Neuronal stem cell (in vitro differentiated cells): ENCODE results near the gene GRWD1.

ENCODE experiments used
- DNase-seq: peaks from one replicate; pipeline ENCODE4 v3.0.0-alpha.2; 2013; ENCODE audit warnings: low spot score
- H2AFZ ChIP-seq: one replicate; pipeline ENCODE4 v1.6.1; 2013; ENCODE audit warnings: mild to moderate bottlenecking, low read length, inconsistent platforms
- H2AK5ac ChIP-seq: 2 replicates; pipeline ENCODE4 v1.6.1; 2013; ENCODE audit warnings: low read depth, mild to moderate bottlenecking, inconsistent platforms, low read length, moderate library complexity, mixed read lengths
- H2BK120ac ChIP-seq: 2 replicates; pipeline ENCODE4 v1.6.1; 2013; ENCODE audit warnings: low read depth, mild to moderate bottlenecking, inconsistent platforms, low read length, moderate library complexity, mixed read lengths
- H2BK12ac ChIP-seq: one replicate; pipeline ENCODE4 v1.6.1; 2013; ENCODE audit warnings: low read length, inconsistent platforms
- H2BK15ac ChIP-seq: 2 replicates; pipeline ENCODE4 v1.6.1; 2013; ENCODE audit warnings: mild to moderate bottlenecking, low read length, inconsistent platforms, mixed read lengths
- H2BK5ac ChIP-seq: one replicate; pipeline ENCODE4 v1.6.1; 2013; ENCODE audit warnings: inconsistent platforms, mild to moderate bottlenecking, low read length, moderate library complexity
- H3K14ac ChIP-seq: one replicate; pipeline ENCODE4 v1.6.1; 2013; ENCODE audit warnings: low read length, inconsistent platforms
- H3K18ac ChIP-seq: 2 replicates; pipeline ENCODE4 v1.6.1; 2013; ENCODE audit warnings: low read length, inconsistent platforms
- H3K23ac ChIP-seq: 2 replicates; pipeline ENCODE4 v1.6.1; 2013; ENCODE audit warnings: low read depth, mild to moderate bottlenecking, mixed read lengths, low read length, inconsistent platforms; ENCODE audit not compliant: poor library complexity
- H3K27ac ChIP-seq: replicated peaks from 3 replicates; pipeline ENCODE4 v1.5.1; 2013; ENCODE audit warnings: low read length, inconsistent platforms
- H3K27me3 ChIP-seq, 3 experiments: 2 replicates each; pipeline ENCODE4 v1.6.1; 2013; ENCODE audit warnings: low read length in 3 of 3, mild to moderate bottlenecking in 2 of 3, inconsistent platforms in 1 of 3, low read depth in 1 of 3, mixed read lengths in 1 of 3, moderate library complexity in 1 of 3; ENCODE audit not compliant: control insufficient read depth in 3 of 3, insufficient read depth in 3 of 3
- H3K36me3 ChIP-seq, 2 donors: replicated peaks in 1 of 2; 2 replicates each; pipeline ENCODE4 v1.6.1; 2013; ENCODE audit warnings: low read length in 2 of 2; ENCODE audit not compliant: control insufficient read depth in 2 of 2, insufficient read depth in 2 of 2
- H3K4ac ChIP-seq: 2 replicates; pipeline ENCODE4 v1.6.1; 2013; ENCODE audit warnings: inconsistent platforms, mild to moderate bottlenecking, low read length, moderate library complexity
- H3K4me1 ChIP-seq, 2 donors: 1 replicate in 1 of 2; 2 replicates in 1 of 2; pipeline ENCODE4 v1.6.1; 2013; ENCODE audit warnings: low read length in 2 of 2, low read depth in 1 of 2; ENCODE audit not compliant: control insufficient read depth in 2 of 2, insufficient read depth in 1 of 2
- H3K4me2 ChIP-seq: one replicate; pipeline ENCODE4 v1.6.1; 2013; ENCODE audit warnings: mild to moderate bottlenecking, low read length, inconsistent platforms; ENCODE audit not compliant: insufficient read depth, poor library complexity, severe bottlenecking
- H3K4me3 ChIP-seq, 2 donors: 2 replicates each; pipeline ENCODE4 v1.5.1; 2013; ENCODE audit warnings: low read length in 2 of 2, mild to moderate bottlenecking in 2 of 2, inconsistent platforms in 1 of 2, moderate library complexity in 1 of 2
- H3K79me1 ChIP-seq: one replicate; pipeline ENCODE4 v1.6.1; 2013; ENCODE audit warnings: low read depth, mild to moderate bottlenecking, inconsistent platforms, low read length, moderate library complexity
- H3K9ac ChIP-seq: one replicate; pipeline ENCODE4 v1.6.1; 2013; ENCODE audit warnings: mild to moderate bottlenecking, low read depth, low read length, inconsistent platforms; ENCODE audit not compliant: poor library complexity
- H3K9me3 ChIP-seq, 2 donors: replicated peaks in 1 of 2; 2 replicates each; pipeline versions ENCODE3 to v1.6.1; 2013; ENCODE audit warnings: low read length in 2 of 2, mild to moderate bottlenecking in 2 of 2, inconsistent platforms in 1 of 2, low read depth in 1 of 2, mixed read lengths in 1 of 2, moderate library complexity in 1 of 2; ENCODE audit not compliant: control insufficient read depth in 2 of 2, insufficient read depth in 1 of 2
- H4K8ac ChIP-seq: one replicate; pipeline ENCODE4 v1.6.1; 2013; ENCODE audit warnings: low read depth, mild to moderate bottlenecking, inconsistent platforms, low read length, moderate library complexity
- H4K91ac ChIP-seq: one replicate; pipeline ENCODE4 v1.6.1; 2013; ENCODE audit warnings: low read length, low read depth, mild to moderate bottlenecking, inconsistent platforms; ENCODE audit not compliant: poor library complexity
- WGBS, 2 donors: extraction: QIAGEN DNeasy Blood & Tissue Kit; methylation state at CpG; one replicate each; pipeline ENCODE4 v1.1.7; 2013; ENCODE audit warnings: missing lambda C conversion rate in 2 of 2, mixed read lengths in 1 of 2; ENCODE audit not compliant: insufficient read length in 2 of 2, insufficient replicate concordance in 1 of 2; ENCODE audit errors: extremely low coverage in 2 of 2; 5-methylcytosine and 5-hydroxymethylcytosine counted together

Gene GRWD1

GRCh38 chr19:48452289-48453190 lies 6.8 kb downstream of the GRWD1 start:
- Histone ChIP-seq H3K27ac (no peak overlapping the region), H3K27me3 (no peaks in the 10 kb centered on the region), H3K4me1 (no peaks in the 10 kb centered on the region), H3K79me1 (peaks cover 3% of the 10 kb centered on the region), H4K8ac (no peak overlapping the region), H2BK15ac (no peak overlapping the region), H4K91ac (no peak overlapping the region), H3K9me3 (no peaks in the 10 kb centered on the region), H2BK120ac (no peak overlapping the region), H3K9ac (no peak overlapping the region), H3K4me3 (no peak overlapping the region), H3K18ac (no peak overlapping the region), H2AK5ac (no peak overlapping the region), H2BK12ac (no peak overlapping the region), H3K14ac (no peak overlapping the region), H2AFZ (no peak overlapping the region), H2BK5ac (no peak overlapping the region), H3K4me2 (no peak overlapping the region), H3K23ac (no peak overlapping the region), H3K4ac (no peak overlapping the region), H3K36me3 (peaks cover 46 to 95% of the 10 kb centered on the region in 2 donors)
- WGBS, 2 donors = no CpG with 5 or more reads among the region's 33 CpGs
- DNase-seq = no peak

- no peak overlapping the region for H4K91ac ChIP-seq
- H3K18ac ChIP-seq = no peak overlapping the region
- H3K27ac ChIP-seq = no peak overlapping the region
- DNase-seq = no peak
- no peak overlapping the region for H2BK120ac ChIP-seq
- H3K9ac ChIP-seq = peak overlapping the region; percentile 72
- H2AK5ac ChIP-seq = no peak overlapping the region
- H3K36me3 ChIP-seq = peaks cover 40 to 83% of the 10 kb centered on the region in 2 donors
- no peak overlapping the region for H2BK12ac ChIP-seq
- no peak overlapping the region for H3K4me3 ChIP-seq
- H3K4ac ChIP-seq = no peak overlapping the region
- no peak overlapping the region for H2BK15ac ChIP-seq
- H3K23ac ChIP-seq = no peak overlapping the region
- H3K4me1 ChIP-seq = no peaks in the 10 kb centered on the region
- H3K27me3 ChIP-seq = no peaks in the 10 kb centered on the region
- no peak overlapping the region for H2BK5ac ChIP-seq
- H4K8ac ChIP-seq = no peak overlapping the region
- WGBS, 2 donors = 100% methylated on average over 1 of the region's 22 CpGs; no CpG with 5 or more reads in 1 of the 2 donors
- no peaks in the 10 kb centered on the region for H3K9me3 ChIP-seq
- H3K4me2 ChIP-seq = no peak overlapping the region
- peaks cover 3% of the 10 kb centered on the region for H3K79me1 ChIP-seq
- H2AFZ ChIP-seq = no peak overlapping the region
- no peak overlapping the region for H3K14ac ChIP-seq
These were observed 8.5 kb downstream of the GRWD1 start for GRCh38 chr19:48454150-48454730.

- H2AFZ ChIP-seq = no peak within 1 kb of the TSS
- H2BK5ac ChIP-seq = peak within 1 kb of the TSS; percentile 57
- no peak within 1 kb of the TSS for H3K27ac ChIP-seq
- H4K91ac ChIP-seq = no peak within 1 kb of the TSS
- H3K23ac ChIP-seq = no peak within 1 kb of the TSS
- peak within 1 kb of the TSS; percentile 72 for H3K9ac ChIP-seq
- H3K36me3 ChIP-seq = peaks cover 36 to 74% of the 10 kb centered on the region in 2 donors
- no peaks in the 10 kb centered on the region for H3K4me1 ChIP-seq
- H2BK15ac ChIP-seq = no peak within 1 kb of the TSS
- H2BK12ac ChIP-seq = no peak within 1 kb of the TSS
- H2AK5ac ChIP-seq = no peak within 1 kb of the TSS
- no peak within 1 kb of the TSS for H3K14ac ChIP-seq
- peak within 1 kb of the TSS in 1 of 2 donors; percentile 64 for H3K4me3 ChIP-seq
- no peaks in the 10 kb centered on the region for H3K9me3 ChIP-seq
- no peak within 1 kb of the TSS for H3K4ac ChIP-seq
- H3K18ac ChIP-seq = no peak within 1 kb of the TSS
- no peak within 1 kb of the TSS for H2BK120ac ChIP-seq
- WGBS, 2 donors = no CpG with 5 or more reads among the region's 16 CpGs
- H3K27me3 ChIP-seq = no peaks in the 10 kb centered on the region
- no peak within 1 kb of the TSS for H3K4me2 ChIP-seq
- H3K79me1 ChIP-seq = peaks cover 3% of the 10 kb centered on the region
- no peak for DNase-seq
- no peak within 1 kb of the TSS for H4K8ac ChIP-seq
These were observed 9.6 kb downstream of the GRWD1 start, which contains the start of gene KCNJ14 for GRCh38 chr19:48455171-48455907. Gene KCNJ14, plus strand, starts transcription at chr19:48455574. Its CDS starts 6,151 bp downstream, at chr19:48461725.
